Measurements from ENCODE around the gene CNOT1. TPM values are rescaled to one million over a fixed set of nuclear protein-coding genes. Genes with fewer than 3 reads are reported as not detected.

Gene CNOT1
- total RNA-seq, 2 donors from 2014 or later = 54.3 to 63.2 TPM

GRCh38 chr16:58608601-58609136 is 21.0 kb downstream of the CNOT1 start:
- Histone ChIP-seq H3K4me1 (peaks cover 0 to 8% of the 10 kb centered on the region in 2 donors), H3K36me3 (peaks cover 4% of the 10 kb centered on the region), H3K9me3 (no peaks in the 10 kb centered on the region), H3K27me3 (no peaks in the 10 kb centered on the region), H3K27ac (no peak overlapping the region), H3K4me3 (no peak overlapping the region)
- no peak for TF ChIP-seq CTCF (IDR thresholded peaks at IDR 0.05)
- DNase-seq (ENCODE audit: low spot score) = no peak

GRCh38 chr16:58605562-58605961 is 24.1 kb downstream of the CNOT1 start:
- no peaks in the 10 kb centered on the region for H3K9me3 ChIP-seq
- no peaks in the 10 kb centered on the region for H3K27me3 ChIP-seq
- H3K27ac ChIP-seq = no peak overlapping the region
- DNase-seq (ENCODE audit: low spot score) = no peak
- H3K4me3 ChIP-seq = no peak overlapping the region
- peaks cover 0 to 12% of the 10 kb centered on the region in 2 donors for H3K4me1 ChIP-seq
- H3K36me3 ChIP-seq = peaks cover 4% of the 10 kb centered on the region
- no peak for TF ChIP-seq CTCF (IDR thresholded peaks at IDR 0.05)

DNA sequence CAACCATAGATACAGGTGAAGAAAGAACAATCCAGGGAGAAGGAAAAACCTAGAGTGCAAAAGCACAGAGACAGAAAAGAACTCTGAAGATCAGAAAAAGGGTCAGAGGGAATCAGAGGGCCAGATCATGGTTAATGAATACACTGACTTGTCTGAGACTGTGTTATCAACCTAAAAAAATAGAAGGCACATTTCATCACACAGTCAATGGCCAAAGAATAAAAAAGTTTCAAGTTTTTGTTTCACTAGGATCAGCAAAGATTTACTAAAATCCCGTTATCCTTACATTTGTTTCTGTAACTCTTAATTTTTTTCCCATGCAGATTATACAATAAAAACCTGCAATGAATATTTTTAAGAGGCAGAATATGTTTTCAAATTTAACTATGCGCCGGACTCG is 38.5 kb downstream of the CNOT1 start:
- H3K27ac ChIP-seq = no peak overlapping the region
- no peak for TF ChIP-seq CTCF (IDR thresholded peaks at IDR 0.05)
- no peaks in the 10 kb centered on the region for H3K9me3 ChIP-seq
- peaks cover 54% of the 10 kb centered on the region for H3K36me3 ChIP-seq
- H3K4me1 ChIP-seq = no peaks in the 10 kb centered on the region
- no peaks in the 10 kb centered on the region for H3K27me3 ChIP-seq
- no peak for DNase-seq (ENCODE audit: low spot score)
- no peak overlapping the region for H3K4me3 ChIP-seq

GRCh38 chr16:58589326-58589905 is 40.2 kb downstream of the CNOT1 start:
- no peaks in the 10 kb centered on the region for H3K27me3 ChIP-seq
- H3K4me3 ChIP-seq = no peak overlapping the region
- peaks cover 61% of the 10 kb centered on the region for H3K36me3 ChIP-seq
- H3K4me1 ChIP-seq = peaks cover 0 to 8% of the 10 kb centered on the region in 2 donors
- DNase-seq (ENCODE audit: low spot score) = no peak
- TF ChIP-seq CTCF (IDR thresholded peaks at IDR 0.05) = no peak
- H3K9me3 ChIP-seq = no peaks in the 10 kb centered on the region
- no peak overlapping the region for H3K27ac ChIP-seq

GRCh38 chr16:58588406-58588805 is 41.2 kb downstream of the CNOT1 start:
- DNase-seq (ENCODE audit: low spot score) = no peak
- H3K27me3 ChIP-seq = no peaks in the 10 kb centered on the region
- peaks cover 58% of the 10 kb centered on the region for H3K36me3 ChIP-seq
- peaks cover 0 to 8% of the 10 kb centered on the region in 2 donors for H3K4me1 ChIP-seq
- no peak for TF ChIP-seq CTCF (IDR thresholded peaks at IDR 0.05)
- no peak overlapping the region for H3K27ac ChIP-seq
- H3K9me3 ChIP-seq = no peaks in the 10 kb centered on the region
- no peak overlapping the region for H3K4me3 ChIP-seq
